CD4-positive, alpha-beta T cell treated with Interleukin-12 subunit alpha and Interleukin-12 subunit beta, for 1 hour (primary cell): ENCODE data around the gene BBS5.
"Not testable (repeated sequence)": the region's sequence is repeated elsewhere in the genome, so short reads cannot be mapped to it uniquely, and the experiment has no call there.

Experiments
- DNase-seq: peaks from one replicate; pipeline ENCODE4 v3.0.0-alpha.2; 2020

Gene BBS5

GRCh38 chr2:169490834-169491233 lies 11.5 kb downstream of the BBS5 start:
- no peak for DNase-seq

- no peak for DNase-seq
These were observed 12.1 kb downstream of the BBS5 start for GRCh38 chr2:169491378-169491777.

DNA sequence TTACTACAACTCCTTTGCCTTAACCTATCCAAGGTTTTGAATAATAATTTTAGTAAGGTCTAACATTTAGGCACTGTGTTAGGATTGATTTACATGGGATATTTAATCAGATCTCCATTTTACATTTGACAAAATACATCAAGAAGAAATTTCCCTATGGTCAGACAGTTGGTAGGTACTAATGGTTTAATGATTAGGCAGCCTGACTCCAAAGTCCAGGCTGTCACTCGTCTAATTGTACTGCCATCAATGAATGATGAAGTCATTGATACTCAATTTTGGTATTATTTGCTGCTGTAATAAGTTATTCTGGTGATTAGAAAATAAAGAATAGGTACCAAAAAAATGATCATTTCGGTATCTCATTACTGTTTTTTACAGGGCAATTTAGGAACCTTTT lies 14.1 kb downstream of the BBS5 start:
- DNase-seq = no peak

- DNase-seq = no peak
These were observed 16.1 kb downstream of the BBS5 start for GRCh38 chr2:169495310-169495928.

DNA sequence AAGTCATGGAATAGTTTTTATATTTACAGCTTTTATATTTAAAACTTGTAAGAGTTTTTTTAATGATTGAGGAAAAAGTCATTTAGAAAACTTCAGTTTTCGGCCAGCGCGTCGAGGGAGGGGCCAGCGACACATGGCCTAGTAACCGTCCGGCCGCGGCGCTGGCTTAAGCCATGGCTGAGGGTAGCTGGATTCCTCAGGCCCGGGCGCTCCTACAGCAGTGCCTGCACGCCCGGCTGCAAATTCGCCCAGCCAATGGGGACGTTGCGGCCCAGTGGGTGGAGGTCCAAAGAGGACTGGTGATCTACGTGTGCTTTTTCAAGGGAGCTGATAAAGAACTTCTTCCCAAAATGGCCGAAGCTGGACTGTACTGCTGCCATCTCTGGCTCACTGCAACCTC lies 25.4 kb downstream of the BBS5 start:
- no peak for DNase-seq

DNA sequence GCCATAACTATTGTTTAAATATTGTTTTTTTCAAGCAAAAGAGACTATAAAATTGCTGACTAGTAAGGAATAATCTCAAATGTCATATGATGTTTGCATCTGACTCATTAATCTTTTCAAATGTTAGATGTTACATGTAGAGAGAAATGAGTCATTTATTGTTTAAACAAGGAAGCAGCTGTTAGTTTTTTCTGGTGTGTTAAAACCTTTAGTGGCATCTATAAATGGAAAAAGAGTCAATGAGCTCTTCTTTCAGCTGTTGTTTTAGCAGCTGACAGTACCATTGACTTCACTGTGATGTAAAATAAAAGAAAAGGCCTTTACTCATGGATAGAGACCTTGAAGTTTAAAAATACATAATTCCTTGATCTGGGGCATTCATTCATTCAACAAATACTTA lies 28.4 kb downstream of the BBS5 start:
- DNase-seq = no peak

GRCh38 chr2:169509298-169509885 lies 30.1 kb downstream of the BBS5 start, which contains the start of gene KLHL41:
KLHL41 (plus strand) TSS chr2:169509702; CDS start chr2:169509779, 77 bp downstream.
- no peak for DNase-seq

GRCh38 chr2:169509955-169510354 lies 30.7 kb downstream of the BBS5 start:
- DNase-seq = no peak

DNA sequence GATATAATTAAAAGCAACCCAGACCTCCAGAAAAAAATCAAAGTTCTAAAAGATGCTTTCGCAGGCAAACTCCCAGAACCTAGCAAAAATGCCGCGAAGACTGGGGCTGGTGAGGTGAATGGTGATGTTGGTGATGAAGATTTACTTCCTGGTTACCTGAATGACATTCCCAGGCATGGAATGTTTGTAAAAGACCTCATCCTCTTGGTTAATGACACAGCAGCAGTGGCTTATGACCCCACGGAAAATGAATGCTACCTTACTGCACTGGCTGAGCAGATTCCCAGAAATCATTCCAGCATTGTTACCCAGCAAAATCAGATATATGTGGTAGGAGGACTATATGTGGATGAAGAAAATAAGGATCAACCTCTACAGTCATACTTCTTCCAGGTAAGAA lies 31.2 kb downstream of the BBS5 start:
- DNase-seq = no peak

GRCh38 chr2:169511818-169512217 lies 32.5 kb downstream of the BBS5 start:
- DNase-seq = no peak

DNA sequence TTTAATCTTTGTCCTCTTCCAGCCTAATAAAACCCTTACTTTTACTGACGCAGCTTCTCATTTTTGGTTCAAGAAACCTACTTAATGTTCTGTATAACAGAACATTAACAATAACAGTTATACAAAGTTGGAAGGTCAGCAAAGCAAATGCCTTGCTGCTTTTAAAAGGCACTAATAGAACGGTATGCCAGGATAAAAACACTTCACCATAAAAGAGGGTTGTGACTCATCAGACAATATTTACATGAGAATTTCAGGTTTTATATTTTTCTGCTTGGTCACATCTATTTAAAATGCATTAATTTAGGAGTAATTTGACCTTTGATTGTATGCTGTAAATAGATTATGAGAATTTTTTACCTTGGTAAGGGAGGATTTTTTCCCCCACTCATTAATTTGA lies 33.2 kb downstream of the BBS5 start:
- no peak for DNase-seq

DNA sequence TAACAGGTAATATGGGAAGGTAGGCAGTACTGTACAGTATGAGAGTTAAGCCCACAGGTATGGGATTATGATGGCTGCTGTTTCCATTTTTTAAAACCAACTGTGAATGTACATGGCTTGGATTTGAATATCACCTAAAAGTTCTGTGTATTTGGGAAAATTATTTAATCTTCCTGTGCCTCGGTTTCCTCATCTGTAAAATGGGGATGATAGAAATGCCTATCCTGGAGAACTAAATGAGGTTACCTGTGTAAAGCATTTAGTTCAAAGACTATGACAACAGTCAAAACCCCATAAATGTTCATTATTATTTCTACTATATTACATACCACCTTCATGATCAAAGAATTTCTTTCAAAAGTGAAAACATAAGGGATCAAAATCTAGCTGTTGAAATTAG lies 33.8 kb downstream of the BBS5 start:
- no peak for DNase-seq

- DNase-seq = no peak
These were observed 34.6 kb downstream of the BBS5 start for GRCh38 chr2:169513926-169514325.

DNA sequence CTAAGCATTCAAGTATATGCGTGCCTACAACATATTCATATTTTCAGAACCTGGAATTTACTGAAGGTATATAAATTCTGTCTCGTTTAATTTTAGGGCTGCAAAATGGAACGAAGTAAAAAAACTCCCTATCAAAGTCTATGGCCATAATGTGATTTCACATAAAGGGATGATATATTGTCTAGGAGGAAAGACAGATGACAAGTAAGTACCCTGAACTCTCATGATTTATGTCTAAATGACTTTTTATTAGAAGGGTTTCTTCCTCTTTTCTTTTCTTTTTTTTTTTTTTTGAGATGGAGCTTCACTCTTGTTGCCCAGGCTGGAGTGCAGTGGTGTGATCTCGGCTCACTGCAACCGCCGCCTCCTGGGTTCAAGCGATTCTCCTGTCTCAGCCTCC lies 35.5 kb downstream of the BBS5 start:
- DNase-seq = not testable (repeated sequence)

DNA sequence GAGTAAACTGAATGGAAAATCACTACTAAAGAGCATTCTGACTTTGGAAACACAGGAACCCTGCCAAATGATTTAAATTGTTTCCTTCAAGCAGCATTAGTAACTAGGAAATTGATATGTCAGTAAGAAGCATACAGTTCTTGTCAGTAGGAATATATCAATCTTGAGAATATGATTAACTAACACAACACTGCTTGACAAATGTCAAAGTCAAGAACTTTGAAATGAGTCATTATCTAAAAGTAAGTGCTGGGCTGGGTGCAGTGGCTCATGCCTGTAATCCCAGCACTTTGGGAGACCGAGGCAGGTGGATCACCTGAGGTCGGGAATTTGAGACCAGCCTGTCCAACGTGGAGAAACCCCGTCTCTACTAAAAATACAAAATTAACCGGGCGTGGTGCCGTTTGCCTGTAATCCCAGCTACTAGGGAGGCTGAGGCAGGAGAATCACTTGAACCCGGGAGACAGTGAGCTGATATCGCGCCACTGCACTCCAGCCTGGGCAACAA lies 37.2 kb downstream of the BBS5 start:
- not testable (repeated sequence) for DNase-seq

DNA sequence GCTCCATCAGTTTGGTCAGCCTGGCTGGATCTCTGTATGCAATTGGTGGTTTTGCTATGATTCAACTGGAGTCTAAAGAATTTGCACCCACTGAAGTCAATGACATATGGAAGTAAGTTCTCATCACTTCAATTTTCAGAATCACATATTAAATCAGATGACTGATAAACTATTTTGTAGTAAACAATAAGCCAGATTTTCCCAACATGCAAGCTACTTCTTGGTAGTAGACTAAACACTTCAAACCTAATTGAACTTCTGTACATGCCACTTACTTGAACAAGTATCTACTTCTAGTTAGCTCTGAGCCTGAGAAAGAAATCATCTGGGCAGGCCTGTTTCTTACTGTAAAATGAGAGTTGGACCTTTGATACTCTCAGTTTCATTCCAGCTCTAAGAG lies 41.6 kb downstream of the BBS5 start:
- DNase-seq = no peak

- DNase-seq = no peak
These were observed 44.4 kb downstream of the BBS5 start for GRCh38 chr2:169523681-169524080.

GRCh38 chr2:169525434-169525833 lies 46.1 kb downstream of the BBS5 start:
- DNase-seq = no peak

GRCh38 chr2:169526451-169526850 lies 47.2 kb downstream of the BBS5 start:
- no peak for DNase-seq

DNA sequence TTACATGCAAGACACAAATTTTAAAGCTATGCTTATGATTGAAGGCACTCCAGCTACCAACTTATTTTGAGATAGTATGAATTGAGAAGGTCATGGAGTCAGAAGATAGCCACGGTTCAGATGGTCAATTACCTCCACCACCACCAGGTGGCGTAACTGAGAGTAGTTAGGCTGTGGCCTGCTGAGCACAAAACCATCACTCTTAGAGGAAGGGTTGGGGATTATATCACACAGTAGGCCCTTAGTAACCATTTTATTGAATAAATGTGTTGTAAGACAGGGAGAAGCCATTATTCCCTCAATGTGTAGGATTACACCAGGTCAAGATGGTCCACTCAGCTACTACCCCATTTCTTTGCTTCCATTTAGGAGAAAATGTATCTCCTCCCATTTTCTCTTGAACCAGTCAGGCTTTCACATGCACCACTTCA lies 49.0 kb downstream of the BBS5 start:
- DNase-seq = peak; percentile 75

DNA sequence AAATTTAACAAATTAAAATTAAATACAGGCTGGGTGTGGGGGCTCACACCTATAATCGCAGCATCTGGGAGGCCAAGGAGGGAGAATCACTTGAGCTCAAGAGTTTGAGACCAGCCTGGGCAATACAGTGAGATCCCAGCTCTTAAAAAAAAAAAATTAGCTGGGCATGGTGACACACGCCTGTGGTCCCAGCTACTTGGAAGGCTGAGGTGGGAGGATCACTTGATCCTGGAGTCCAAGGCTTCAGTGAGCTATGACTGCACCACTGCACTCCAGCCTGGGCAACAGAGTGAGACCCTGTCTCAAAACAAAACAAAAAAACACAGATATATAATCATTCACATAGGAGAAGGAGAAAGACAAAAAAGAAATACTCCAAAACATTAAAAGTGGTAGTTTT lies 60.2 kb downstream of the BBS5 start:
- not testable (repeated sequence) for DNase-seq

- no peak for DNase-seq
These were observed 60.9 kb downstream of the BBS5 start for GRCh38 chr2:169540146-169540545.

DNA sequence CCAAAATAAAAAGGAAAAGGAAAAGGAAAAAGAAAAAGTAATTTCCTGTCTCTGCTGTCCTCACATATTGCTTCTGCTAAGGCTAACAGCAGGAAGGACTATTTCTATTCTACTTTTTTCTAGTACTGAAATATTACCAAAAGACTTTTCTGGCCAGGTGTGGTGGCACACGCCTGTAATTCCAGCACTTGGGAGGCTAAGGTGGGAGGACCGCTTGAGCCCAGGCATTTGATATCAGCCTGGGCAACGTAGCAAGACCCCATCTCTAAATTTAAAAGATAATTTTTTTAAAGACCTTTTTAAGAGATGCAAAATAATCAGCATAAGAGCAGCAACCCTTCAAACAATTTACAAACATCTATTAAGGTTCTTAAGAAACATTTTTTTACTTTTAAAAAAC lies 63.1 kb downstream of the BBS5 start:
- no peak for DNase-seq

GRCh38 chr2:169546756-169547155 lies 67.5 kb downstream of the BBS5 start:
- no peak for DNase-seq
